Measurements from ENCODE around the gene PDE4B. TPM values are rescaled to one million over a fixed set of nuclear protein-coding genes. Genes with fewer than 3 reads are reported as not detected.
A peak's percentile ranks its signal among the peaks of the same experiment; 100 is the strongest.

Gene PDE4B
- total RNA-seq, 2 donors from 2014 or later = 1.6 to 12.2 TPM

GRCh38 chr1:66288048-66288447 is 495.4 kb downstream of the PDE4B start:
- Histone ChIP-seq H3K27ac (no peak overlapping the region), H3K9me3 (no peaks in the 10 kb centered on the region), H3K4me1 (no peaks in the 10 kb centered on the region), H3K4me3 (no peak overlapping the region), H3K27me3 (no peaks in the 10 kb centered on the region), H3K36me3 (replicated peaks in 1 of 2; ENCODE audit: insufficient read depth in 1 of 2, low read depth in 2 of 2) (no peaks in the 10 kb centered on the region)
- ATAC-seq (no peak), DNase-seq (no peak)
- WGBS, 2 donors = 72 to 89% methylated on average over 2 of the region's 2 CpGs
- intact Hi-C loops (cut with DNase I) = no loop called here
- TF ChIP-seq POLR2A (IDR thresholded peaks at IDR 0.05) (no peak), CTCF (IDR thresholded peaks at IDR 0.05) (no peak)

- H3K9me3 ChIP-seq = no peaks in the 10 kb centered on the region
- no peaks in the 10 kb centered on the region for H3K27me3 ChIP-seq
- H3K4me3 ChIP-seq = no peak overlapping the region
- no peak for ATAC-seq
- 47 to 66% methylated on average over 1 of the region's 1 CpG for WGBS, 2 donors
- no peak for DNase-seq
- intact Hi-C loops (cut with DNase I) = no loop called here
- no peak overlapping the region for H3K27ac ChIP-seq
- H3K36me3 ChIP-seq (replicated peaks in 1 of 2; ENCODE audit: insufficient read depth in 1 of 2, low read depth in 2 of 2) = no peaks in the 10 kb centered on the region
- TF ChIP-seq POLR2A (IDR thresholded peaks at IDR 0.05) (no peak), CTCF (IDR thresholded peaks at IDR 0.05) (no peak)
- no peaks in the 10 kb centered on the region for H3K4me1 ChIP-seq
Measured at GRCh38 chr1:66290761-66291530, 498.3 kb downstream of the PDE4B start.

- H3K4me1 ChIP-seq = no peaks in the 10 kb centered on the region
- intact Hi-C loops (cut with DNase I) = no loop called here
- 26 to 38% methylated on average over 1 of the region's 1 CpG for WGBS, 2 donors
Measured at GRCh38 chr1:66291531-66291864, 498.8 kb downstream of the PDE4B start.

GRCh38 chr1:66292305-66292704 is 499.6 kb downstream of the PDE4B start:
- peak overlapping the region in 1 of 4 donors; percentile 56 for H3K27ac ChIP-seq
- no peak for TF ChIP-seq POLR2A (IDR thresholded peaks at IDR 0.05)
- TF ChIP-seq CTCF (IDR thresholded peaks at IDR 0.05) = no peak
- no peaks in the 10 kb centered on the region for H3K4me1 ChIP-seq
- H3K36me3 ChIP-seq (replicated peaks in 1 of 2; ENCODE audit: insufficient read depth in 1 of 2, low read depth in 2 of 2) = no peaks in the 10 kb centered on the region
- no peaks in the 10 kb centered on the region for H3K9me3 ChIP-seq
- 52 to 61% methylated on average over 2 of the region's 2 CpGs for WGBS, 2 donors
- H3K27me3 ChIP-seq = no peaks in the 10 kb centered on the region
- ATAC-seq (no peak), DNase-seq (no peak)
- H3K4me3 ChIP-seq = no peak overlapping the region
- intact Hi-C loops (cut with DNase I) = no loop called here

More at GRCh38 chr1:66291531-66291864, 498.8 kb downstream of the PDE4B start:
- Histone ChIP-seq H3K27ac (no peak overlapping the region), H3K36me3 (replicated peaks in 1 of 2; ENCODE audit: insufficient read depth in 1 of 2, low read depth in 2 of 2) (no peaks in the 10 kb centered on the region), H3K9me3 (no peaks in the 10 kb centered on the region), H3K4me3 (no peak overlapping the region), H3K27me3 (no peaks in the 10 kb centered on the region)
- DNase-seq (no peak), ATAC-seq (no peak)
- TF ChIP-seq CTCF (IDR thresholded peaks at IDR 0.05) (no peak), POLR2A (IDR thresholded peaks at IDR 0.05) (no peak)

- no peaks in the 10 kb centered on the region for H3K4me1 ChIP-seq
- H3K27me3 ChIP-seq = no peaks in the 10 kb centered on the region
- no peaks in the 10 kb centered on the region for H3K36me3 ChIP-seq (replicated peaks in 1 of 2; ENCODE audit: insufficient read depth in 1 of 2, low read depth in 2 of 2)
- no peak for TF ChIP-seq CTCF (IDR thresholded peaks at IDR 0.05)
- TF ChIP-seq POLR2A (IDR thresholded peaks at IDR 0.05) = no peak
- H3K9me3 ChIP-seq = no peaks in the 10 kb centered on the region
- no peak overlapping the region for H3K4me3 ChIP-seq
- ATAC-seq (peak; percentile 83), DNase-seq (peak in 3 of 4 donors; percentile 17 to 56 (median 39))
- intact Hi-C loops (cut with DNase I) = no loop called here
- 31 to 36% methylated on average over 2 to 3 of the region's 3 CpGs for WGBS, 2 donors
- H3K27ac ChIP-seq = peak overlapping the region in 1 of 4 donors; percentile 56
Measured at GRCh38 chr1:66292944-66293343, 500.2 kb downstream of the PDE4B start.

Measured in body of pancreas (tissue), 4 donors.